Lung (tissue), 12 donors: ENCODE measurements around the gene AGO3. TPM values are rescaled to one million over a fixed set of nuclear protein-coding genes. Genes with fewer than 3 reads are reported as not detected.

Source experiments
- ATAC-seq: fragments of 200-7000 bp; cut with Tn5 transposase; one replicate; pipeline ENCODE4 v1.9.1; 2020; ENCODE audit warnings: moderate number of reproducible peaks; ENCODE audit not compliant: insufficient read depth, low FRiP score
- DNase-seq, 3 donors: peaks; one replicate each; pipeline ENCODE4 v3.0.0-alpha.2; 2013 to 2017
- H3K27ac ChIP-seq, 2 donors: one replicate each; pipeline ENCODE4 v1.5.1; 2013; ENCODE audit warnings: mild to moderate bottlenecking in 2 of 2, moderate library complexity in 2 of 2, control low read depth in 1 of 2, inconsistent platforms in 1 of 2, low read depth in 1 of 2, low read length in 1 of 2
- H3K27me3 ChIP-seq, 3 donors: one replicate each; pipeline ENCODE4 v1.5.1; 2013; ENCODE audit warnings: low read length in 2 of 3; ENCODE audit not compliant: control insufficient read depth in 3 of 3, insufficient read depth in 3 of 3
- H3K36me3 ChIP-seq, 4 donors: one replicate each; pipeline ENCODE4 v1.5.1; 2013; ENCODE audit warnings: low read length in 4 of 4, mild to moderate bottlenecking in 1 of 4, moderate library complexity in 1 of 4; ENCODE audit not compliant: control insufficient read depth in 4 of 4, insufficient read depth in 4 of 4
- H3K4me1 ChIP-seq, 5 donors: one replicate each; pipeline ENCODE4 v1.5.1; 2013; ENCODE audit warnings: low read length in 5 of 5, mild to moderate bottlenecking in 2 of 5, moderate library complexity in 1 of 5; ENCODE audit not compliant: control insufficient read depth in 5 of 5, insufficient read depth in 5 of 5
- H3K4me3 ChIP-seq: one replicate; pipeline ENCODE4 v1.5.1; 2013; ENCODE audit warnings: mild to moderate bottlenecking, control low read depth, moderate library complexity
- H3K9ac ChIP-seq, 2 donors: one replicate each; pipeline ENCODE4 v1.5.1; 2013; ENCODE audit warnings: low read length in 2 of 2, control low read depth in 1 of 2; ENCODE audit not compliant: insufficient read depth in 1 of 2
- H3K9me3 ChIP-seq, 4 donors: one replicate each; pipeline ENCODE4 v1.5.1; 2013; ENCODE audit warnings: low read length in 3 of 4, mild to moderate bottlenecking in 1 of 4, moderate library complexity in 1 of 4; ENCODE audit not compliant: control insufficient read depth in 4 of 4, insufficient read depth in 3 of 4
- CTCF ChIP-seq: IDR thresholded peaks from 2 replicates; pipeline ENCODE4 v1.5.1; 2012; ENCODE audit warnings: mild to moderate bottlenecking; ENCODE audit errors: control extremely low read depth, extremely low read depth
- WGBS, 2 donors: extraction: QIAGEN DNeasy Blood & Tissue Kit; methylation state at CpG; one replicate each; pipeline ENCODE4 v1.1.7; 2013; 5-methylcytosine and 5-hydroxymethylcytosine counted together
- polyA plus RNA-seq, 2 donors: library from polyadenylated mRNA; stranded (reverse); fragments of 200-250 nt; gene quantifications; one replicate each; pipeline ENCODE4 v1.2.1, GENCODE V29; 2013
- total RNA-seq, 2 donors: library from RNA; depleted of rRNA in 1 of 2; stranded (reverse); fragments of >200 nt in 1 of 2; gene quantifications; one replicate each; pipeline ENCODE4 v1.2.1, GENCODE V29; 2014 to 2021
- donor health status: control.
- donor health status: control.
- donor health status: Bipolar disorder and iron deficiency.
- donor health status: healthy.
- donor health status: DM: yes; HTN: yes; CAD: no.

AGO3 gene
- total and polyA plus RNA-seq, 4 donors: 4.4 to 60.4 (median 19.6) TPM

GRCh38 chr1:36088265-36088576 lies 157.3 kb downstream of the AGO3 start:
- Histone ChIP-seq H3K27me3 (no peaks in the 10 kb centered on the region), H3K36me3 (peaks cover under 1 to 21% (median 18%) of the 10 kb centered on the region in 4 donors), H3K4me3 (peak overlapping the region; percentile 43), H3K27ac (peak overlapping the region; percentile 47 to 95), H3K9ac (peak overlapping the region in 1 of 2 donors; percentile 57), H3K9me3 (no peaks in the 10 kb centered on the region), H3K4me1 (peaks cover 0 to 19% (median 4%) of the 10 kb centered on the region in 5 donors)
- ATAC-seq (no peak), DNase-seq (no peak)
- 31% methylated on average over 8 of the region's 8 CpGs for WGBS, 2 donors
- TF ChIP-seq CTCF: no peak

GRCh38 chr1:36088577-36089392 lies 157.9 kb downstream of the AGO3 start, which contains the start of gene ADPRS:
Gene ADPRS, plus strand, starts transcription at chr1:36088892. Its CDS starts 13 bp downstream, at chr1:36088905.
- WGBS, 2 donors: 1% methylated on average over 81 to 84 of the region's 84 CpGs
- TF ChIP-seq CTCF: peak; percentile 97
- peak; percentile 94 for ATAC-seq

GRCh38 chr1:36089393-36090121 lies 158.7 kb downstream of the AGO3 start:
- Histone ChIP-seq H3K4me3 (peak overlapping the region; percentile 94), H3K4me1 (peaks cover 0 to 16% (median 4%) of the 10 kb centered on the region in 5 donors), H3K36me3 (peaks cover 3 to 35% (median 27%) of the 10 kb centered on the region in 4 donors), H3K27ac (peak overlapping the region in 1 of 2 donors; percentile 95), H3K27me3 (no peaks in the 10 kb centered on the region), H3K9ac (peak overlapping the region; percentile 41 to 65), H3K9me3 (no peaks in the 10 kb centered on the region)
- DNase-seq: peak in 2 of 3 donors; percentile 22 to 27
- ATAC-seq: peak; percentile 35
- 5% methylated on average over 32 of the region's 32 CpGs for WGBS, 2 donors
- no peak for TF ChIP-seq CTCF

More at GRCh38 chr1:36088577-36089392, 157.9 kb downstream of the AGO3 start, which contains the start of gene ADPRS:
- H3K27me3 ChIP-seq: no peaks in the 10 kb centered on the region
- peak within 1 kb of the TSS; percentile 94 for H3K4me3 ChIP-seq
- peak; percentile 90 to 95 (median 91) for DNase-seq
- H3K36me3 ChIP-seq: peaks cover 3 to 27% (median 23%) of the 10 kb centered on the region in 4 donors
- no peaks in the 10 kb centered on the region for H3K9me3 ChIP-seq
- peak within 1 kb of the TSS; percentile 41 to 65 for H3K9ac ChIP-seq
- peak within 1 kb of the TSS; percentile 82 to 95 for H3K27ac ChIP-seq
- H3K4me1 ChIP-seq: peaks cover 0 to 19% (median 4%) of the 10 kb centered on the region in 5 donors
